ENCODE measurements around the gene CHRNA5. TPM values are rescaled to one million over a fixed set of nuclear protein-coding genes. Genes with fewer than 3 reads are reported as not detected.
"Not testable (repeated sequence)": the region's sequence is repeated elsewhere in the genome, so short reads cannot be mapped to it uniquely, and the experiment has no call there.

CHRNA5 gene
- total RNA-seq, 2 donors from 2014 or later: 0.22 to 0.59 TPM

- no peak for DNase-seq (ENCODE audit: low spot score)
- Histone ChIP-seq H3K27me3 (no peaks in the 10 kb centered on the region), H3K36me3 (peaks cover 40% of the 10 kb centered on the region), H3K27ac (no peak overlapping the region), H3K9me3 (no peaks in the 10 kb centered on the region), H3K4me1 (peaks cover 0 to 28% of the 10 kb centered on the region in 2 donors), H3K4me3 (peak overlapping the region; percentile 66 to 79)
- TF ChIP-seq CTCF (IDR thresholded peaks at IDR 0.05): no peak
Measured at GRCh38 chr15:78541744-78542034, 23.6 kb upstream of the CHRNA5 start.

- H3K4me3 ChIP-seq: no peak overlapping the region
- H3K36me3 ChIP-seq: peaks cover 49% of the 10 kb centered on the region
- DNase-seq (ENCODE audit: low spot score): no peak
- no peaks in the 10 kb centered on the region for H3K27me3 ChIP-seq
- TF ChIP-seq CTCF (IDR thresholded peaks at IDR 0.05): no peak
- no peaks in the 10 kb centered on the region for H3K9me3 ChIP-seq
- H3K4me1 ChIP-seq: peaks cover 0 to 28% of the 10 kb centered on the region in 2 donors
- no peak overlapping the region for H3K27ac ChIP-seq
Measured at GRCh38 chr15:78542647-78543046, 22.7 kb upstream of the CHRNA5 start.

GRCh38 chr15:78550194-78550593 lies 15.1 kb upstream of the CHRNA5 start:
- H3K9me3 ChIP-seq: no peaks in the 10 kb centered on the region
- H3K27me3 ChIP-seq: no peaks in the 10 kb centered on the region
- TF ChIP-seq CTCF (IDR thresholded peaks at IDR 0.05): no peak
- no peaks in the 10 kb centered on the region for H3K4me1 ChIP-seq
- H3K27ac ChIP-seq: no peak overlapping the region
- H3K36me3 ChIP-seq: peaks cover 65% of the 10 kb centered on the region
- no peak for DNase-seq (ENCODE audit: low spot score)
- no peak overlapping the region for H3K4me3 ChIP-seq

GRCh38 chr15:78550815-78551214 lies 14.5 kb upstream of the CHRNA5 start:
- TF ChIP-seq CTCF (IDR thresholded peaks at IDR 0.05): no peak
- no peak for DNase-seq (ENCODE audit: low spot score)
- Histone ChIP-seq H3K4me1 (no peaks in the 10 kb centered on the region), H3K27me3 (no peaks in the 10 kb centered on the region), H3K9me3 (no peaks in the 10 kb centered on the region), H3K36me3 (peaks cover 58% of the 10 kb centered on the region), H3K27ac (no peak overlapping the region), H3K4me3 (no peak overlapping the region)

- TF ChIP-seq CTCF (IDR thresholded peaks at IDR 0.05): no peak
- DNase-seq (ENCODE audit: low spot score): no peak
Measured at GRCh38 chr15:78551902-78552301, 13.4 kb upstream of the CHRNA5 start.

GRCh38 chr15:78552597-78552996 lies 12.7 kb upstream of the CHRNA5 start:
- H3K27ac ChIP-seq: no peak overlapping the region
- no peaks in the 10 kb centered on the region for H3K4me1 ChIP-seq
- DNase-seq (ENCODE audit: low spot score): no peak
- no peaks in the 10 kb centered on the region for H3K9me3 ChIP-seq
- no peak for TF ChIP-seq CTCF (IDR thresholded peaks at IDR 0.05)
- no peaks in the 10 kb centered on the region for H3K27me3 ChIP-seq
- no peak overlapping the region for H3K4me3 ChIP-seq
- peaks cover 41% of the 10 kb centered on the region for H3K36me3 ChIP-seq

More at GRCh38 chr15:78551902-78552301, 13.4 kb upstream of the CHRNA5 start:
- Histone ChIP-seq H3K27ac (no peak overlapping the region), H3K36me3 (peaks cover 48% of the 10 kb centered on the region), H3K27me3 (no peaks in the 10 kb centered on the region), H3K4me1 (no peaks in the 10 kb centered on the region), H3K9me3 (no peaks in the 10 kb centered on the region), H3K4me3 (no peak overlapping the region)

GRCh38 chr15:78560201-78560600 lies 5.1 kb upstream of the CHRNA5 start:
- not testable (repeated sequence) for H3K4me1 ChIP-seq; H3K4me3 ChIP-seq; H3K9me3 ChIP-seq; H3K27me3 ChIP-seq; H3K36me3 ChIP-seq; H3K27ac ChIP-seq; DNase-seq (ENCODE audit: low spot score)

All from right atrium auricular region (tissue), 2 donors.